ENCODE results near the gene NOX3. TPM values are rescaled to one million over a fixed set of nuclear protein-coding genes. Genes with fewer than 3 reads are reported as not detected.

NOX3 gene
- total RNA-seq, 1 experiment from 2014 or later: not detected

- no peak overlapping the region for H4K5ac ChIP-seq (ENCODE audit: insufficient read length, low read depth, low read length)
- H3K36me3 Mint-ChIP-seq (ENCODE audit: insufficient read depth in 1 of 3, low read depth in 3 of 3): peaks cover 0 to 10% (median 2%) of the 10 kb centered on the region in 3 experiments; a peak in 2 of 7 replicates
- peaks cover 12 to 18% of the 10 kb centered on the region in 2 experiments for H3K9me3 Mint-ChIP-seq
- no peak overlapping the region for H2AK5ac ChIP-seq (ENCODE audit: insufficient read length, low read length)
- DNase-seq: no peak
- H4K8ac ChIP-seq (replicated peaks; ENCODE audit: insufficient read length, low read depth, low read length): no peak overlapping the region
- no peaks in the 10 kb centered on the region for H3K4me1 Mint-ChIP-seq
- H2BK12ac ChIP-seq (ENCODE audit: insufficient read length, low read depth, low read length): no peak overlapping the region
- no peak overlapping the region for H3K9ac ChIP-seq (ENCODE audit: extremely low read depth, insufficient read length, low read length)
- H3K23me2 ChIP-seq (ENCODE audit: insufficient read length, low read depth, low read length, poor library complexity, severe bottlenecking): no peaks in the 10 kb centered on the region
- H3K4me3 Mint-ChIP-seq: no peak overlapping the region
- H3K27ac ChIP-seq (ENCODE audit: insufficient read length, low read depth, low read length): no peak overlapping the region
- H4K20me1 ChIP-seq (ENCODE audit: control insufficient read depth, insufficient read depth, insufficient read length): no peaks in the 10 kb centered on the region
- no peak overlapping the region for H3K4me2 ChIP-seq (ENCODE audit: insufficient read depth, insufficient read length, low read length)
- H4K91ac ChIP-seq (ENCODE audit: insufficient read length, low read depth, low read length): no peak overlapping the region
- H3K4ac ChIP-seq (ENCODE audit: low read depth, low read length): no peak overlapping the region
- H3K79me2 ChIP-seq (ENCODE audit: insufficient read depth, low read length): no peaks in the 10 kb centered on the region
- H3K18ac ChIP-seq (ENCODE audit: insufficient read length, low read depth, low read length): no peak overlapping the region
- no peak overlapping the region for H2BK20ac ChIP-seq (ENCODE audit: low read depth, low read length, poor library complexity, severe bottlenecking)
- WGBS (ENCODE audit: extremely low coverage, insufficient read length, low lambda C conversion rate): no CpG with 5 or more reads among the region's 4 CpGs
- H2BK5ac ChIP-seq (ENCODE audit: insufficient read length, low read length): no peak overlapping the region
- H3K4me1 ChIP-seq (ENCODE audit: insufficient read depth, low read length): no peaks in the 10 kb centered on the region
- no peak for TF ChIP-seq CTCF (conservative IDR thresholded peaks at IDR 0.05)
- H3K9me3 ChIP-seq (ENCODE audit: control insufficient read depth, low read depth, low read length): no peaks in the 10 kb centered on the region
- no peaks in the 10 kb centered on the region for H3K27me3 ChIP-seq (ENCODE audit: insufficient read depth, low read length)
- no peak overlapping the region for H3K27ac Mint-ChIP-seq
- no peak overlapping the region for H3K23ac ChIP-seq (ENCODE audit: insufficient read length, low read depth, low read length)
- H3K14ac ChIP-seq (ENCODE audit: insufficient read depth, low read length): no peak overlapping the region
- no peak overlapping the region for H2BK120ac ChIP-seq (ENCODE audit: low read depth, low read length, poor library complexity, severe bottlenecking)
- H3K56ac ChIP-seq (ENCODE audit: insufficient read length, low read depth, low read length): no peak overlapping the region
- no peaks in the 10 kb centered on the region for H3K79me1 ChIP-seq (ENCODE audit: insufficient read depth, low read depth, low read length, poor library complexity, severe bottlenecking)
- H3K27me3 Mint-ChIP-seq (ENCODE audit: low read depth): no peaks in the 10 kb centered on the region
- no peak overlapping the region for H2AFZ ChIP-seq (ENCODE audit: low read length)
- no peak overlapping the region for H3T11ph ChIP-seq (ENCODE audit: low read length)
- no peak overlapping the region for H2BK15ac ChIP-seq (ENCODE audit: low read depth, low read length)
Measured at GRCh38 chr6:155352130-155352420, 103.6 kb downstream of the NOX3 start.
